GM23248 (cell line): ENCODE results near the gene THSD7A. TPM values are rescaled to one million over a fixed set of nuclear protein-coding genes. Genes with fewer than 3 reads are reported as not detected.

ENCODE experiments used
- DNase-seq: peaks from one replicate; pipeline ENCODE4 v3.0.0-alpha.2; 2015
- H2AFZ ChIP-seq: fragments of 200-600 bp; sonication (generic); 2 replicates; pipeline ENCODE4 v1.6.1; 2016; ENCODE audit warnings: antibody characterized with exemption
- H3F3A ChIP-seq: fragments of 200-600 bp; sonication (generic); 2 replicates; pipeline ENCODE4 v1.6.1; 2016; ENCODE audit warnings: mild to moderate bottlenecking, antibody characterized with exemption, mixed run types; ENCODE audit not compliant: insufficient read depth
- H3K27ac ChIP-seq: fragments of 200-600 bp; sonication (generic); 2 replicates; pipeline ENCODE4 v1.5.1; 2016; ENCODE audit warnings: mild to moderate bottlenecking
- H3K27me3 ChIP-seq: fragments of 200-600 bp; sonication (generic); replicated peaks from 2 replicates; pipeline ENCODE4 v1.6.1; 2016; ENCODE audit warnings: mild to moderate bottlenecking; ENCODE audit not compliant: insufficient read depth
- H3K36me3 ChIP-seq: fragments of 200-600 bp; sonication (generic); 2 replicates; pipeline ENCODE4 v1.6.1; 2016; ENCODE audit warnings: low read depth, mild to moderate bottlenecking
- H3K4me1 ChIP-seq: fragments of 200-600 bp; sonication (generic); 2 replicates; pipeline ENCODE4 v1.6.1; 2016; ENCODE audit warnings: mild to moderate bottlenecking; ENCODE audit not compliant: insufficient read depth
- H3K4me2 ChIP-seq: fragments of 200-600 bp; sonication (generic); one replicate; pipeline ENCODE4 v1.6.1; 2016; ENCODE audit warnings: mild to moderate bottlenecking; ENCODE audit not compliant: unreplicated experiment
- H3K4me3 ChIP-seq: fragments of 200-600 bp; sonication (generic); 2 replicates; pipeline ENCODE4 v1.5.1; 2016; ENCODE audit warnings: mild to moderate bottlenecking
- H3K79me2 ChIP-seq: fragments of 200-600 bp; sonication (generic); 2 replicates; pipeline ENCODE4 v1.6.1; 2016; ENCODE audit warnings: mild to moderate bottlenecking; ENCODE audit not compliant: insufficient read depth
- H3K9ac ChIP-seq: fragments of 200-600 bp; sonication (generic); 2 replicates; pipeline ENCODE4 v1.6.1; 2016; ENCODE audit warnings: mild to moderate bottlenecking
- H3K9me2 ChIP-seq: fragments of 200-600 bp; sonication (generic); 2 replicates; pipeline ENCODE4 v1.6.1; 2016; ENCODE audit warnings: mixed run types, mild to moderate bottlenecking, moderate library complexity; ENCODE audit not compliant: insufficient read depth
- H3K9me3 ChIP-seq: fragments of 200-600 bp; sonication (generic); one replicate; pipeline ENCODE4 v1.6.1; 2017; ENCODE audit warnings: low read depth
- H4K20me1 ChIP-seq: fragments of 200-600 bp; sonication (generic); 2 replicates; pipeline ENCODE4 v1.6.0; 2016; ENCODE audit not compliant: insufficient read depth
- EZH2 ChIP-seq: fragments of 200-600 bp; sonication (generic); IDR thresholded peaks from 2 replicates; pipeline ENCODE4 v1.6.1; 2018; ENCODE audit warnings: antibody characterized with exemption, mild to moderate bottlenecking; ENCODE audit not compliant: insufficient read depth, poor library complexity, severe bottlenecking
- EZH2phosphoT487 ChIP-seq: fragments of 200-600 bp; sonication (generic); IDR thresholded peaks from 2 replicates; pipeline ENCODE4 v1.6.1; 2018; ENCODE audit warnings: antibody characterized with exemption, moderate library complexity, mild to moderate bottlenecking, low read depth; ENCODE audit not compliant: insufficient read depth
- whole genome bisulfite sequencing, 2 experiments: methylation state at CpG; one replicate each; pipeline ENCODE4 v1.1.6; 2015 to 2017; ENCODE audit warnings: low lambda C conversion rate in 2 of 2, low coverage in 1 of 2; ENCODE audit errors: missing lambda C conversion rate in 2 of 2; 5-methylcytosine and 5-hydroxymethylcytosine counted together
- in situ Hi-C: fragments of 300-500 bp; cut with MboI; formaldehyde crosslinking; loops from 2 replicates; pipeline ENCODE4 v1.15.0; 2020
- polyA plus RNA-seq: library from polyadenylated mRNA; unstranded; fragments of >200 nt; fragmentation: Nextera tagmentation; extraction: Ambion mirVana; gene quantifications from 2 replicates; pipeline ENCODE4 v1.2.1, GENCODE V29; 2016
- total RNA-seq: library from RNA; depleted of rRNA; stranded (reverse); fragments of >200 nt; shearing (Covaris generic); gene quantifications from 2 replicates; pipeline ENCODE4 v1.2.3, GENCODE V29; 2014

The THSD7A gene
- total and polyA plus RNA-seq, 2 experiments from 2014 or later: not detected

DNA sequence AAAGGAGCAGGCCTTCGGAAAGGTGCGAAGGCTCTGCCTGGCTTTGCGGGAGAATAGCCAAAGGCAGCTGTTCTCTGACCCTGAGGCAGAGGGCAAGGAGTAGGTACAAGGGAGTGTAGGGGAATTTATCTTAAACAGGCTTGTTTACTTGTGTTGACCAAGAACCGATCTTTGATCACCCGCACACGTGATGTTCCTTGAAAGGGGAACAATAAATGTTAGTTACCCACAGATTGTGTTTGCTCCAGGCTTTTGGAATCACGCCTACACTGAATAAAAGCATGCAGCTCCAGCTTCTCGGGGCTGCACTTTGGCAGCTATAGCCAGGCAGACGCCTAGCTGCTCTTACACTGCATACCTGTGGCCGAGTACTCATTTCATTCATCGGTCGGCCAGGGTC is 437.6 kb downstream of the THSD7A start:
- H3K4me2 ChIP-seq: no peak overlapping the region
- H3K9ac ChIP-seq: no peak overlapping the region
- no peaks in the 10 kb centered on the region for H3K79me2 ChIP-seq
- DNase-seq: no peak
- 57 to 59% methylated on average over 12 of the region's 12 CpGs for WGBS, 2 experiments
- no peaks in the 10 kb centered on the region for H3K36me3 ChIP-seq
- no peak overlapping the region for H2AFZ ChIP-seq
- no peaks in the 10 kb centered on the region for H3K4me1 ChIP-seq
- H3K9me2 ChIP-seq: no peaks in the 10 kb centered on the region
- in situ Hi-C loops: no loop called here
- no peak overlapping the region for H3K4me3 ChIP-seq
- TF ChIP-seq EZH2phosphoT487 (no peak), EZH2 (no peak)
- H3K27ac ChIP-seq: no peak overlapping the region
- no peaks in the 10 kb centered on the region for H4K20me1 ChIP-seq
- H3F3A ChIP-seq: no peaks in the 10 kb centered on the region
- no peaks in the 10 kb centered on the region for H3K9me3 ChIP-seq
- no peaks in the 10 kb centered on the region for H3K27me3 ChIP-seq

DNA sequence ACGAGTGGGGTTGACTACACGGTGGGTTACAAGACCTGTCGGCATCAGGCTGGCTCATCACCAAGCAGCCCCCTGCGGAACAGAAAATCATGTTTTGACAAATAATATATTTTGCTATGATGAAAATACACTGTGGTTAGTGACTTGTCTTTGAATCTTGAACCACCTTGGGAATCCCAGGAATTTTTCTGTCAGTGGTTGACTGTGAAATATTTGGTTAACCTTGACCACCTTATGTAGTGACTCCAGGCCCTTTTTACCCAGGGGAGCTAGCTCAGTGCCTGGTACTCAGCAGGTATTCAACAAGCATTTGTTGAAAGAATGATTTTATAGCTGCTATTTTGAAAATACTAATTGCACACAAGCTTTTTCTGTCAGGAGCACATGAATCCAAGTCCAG is 452.4 kb downstream of the THSD7A start:
- 84 to 93% methylated on average over 4 of the region's 4 CpGs for WGBS, 2 experiments
- Histone ChIP-seq H4K20me1 (no peaks in the 10 kb centered on the region), H3K79me2 (no peaks in the 10 kb centered on the region), H3K36me3 (no peaks in the 10 kb centered on the region), H3K9ac (no peak overlapping the region), H3K4me1 (no peaks in the 10 kb centered on the region), H3K27ac (no peak overlapping the region), H3K9me3 (no peaks in the 10 kb centered on the region), H3K9me2 (no peaks in the 10 kb centered on the region), H3F3A (no peaks in the 10 kb centered on the region), H2AFZ (no peak overlapping the region), H3K4me3 (no peak overlapping the region), H3K4me2 (no peak overlapping the region), H3K27me3 (no peaks in the 10 kb centered on the region)
- in situ Hi-C loops: no loop called here
- TF ChIP-seq EZH2phosphoT487: no peak
- TF ChIP-seq EZH2: no peak
- DNase-seq: no peak

DNA sequence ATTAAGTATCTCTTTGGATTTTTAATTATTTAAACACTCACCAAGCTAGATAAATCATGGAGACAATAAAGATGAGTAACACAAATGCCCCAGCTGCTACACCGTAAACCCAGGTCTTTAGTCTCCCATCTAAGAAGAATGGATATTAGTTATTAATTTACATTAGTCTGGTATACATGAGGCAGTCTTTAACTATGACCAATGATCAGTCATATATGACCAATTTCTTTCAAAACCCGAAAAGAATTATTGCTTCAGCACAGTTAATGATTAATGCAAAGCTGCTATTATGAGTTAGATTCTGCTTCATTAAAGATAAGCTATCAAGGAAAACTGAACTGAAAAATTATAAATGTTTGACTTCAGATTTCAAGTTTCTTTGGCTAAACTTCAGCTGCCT is 455.5 kb downstream of the THSD7A start:
- no peak for DNase-seq
- Histone ChIP-seq H4K20me1 (no peaks in the 10 kb centered on the region), H2AFZ (no peak overlapping the region), H3K4me1 (no peaks in the 10 kb centered on the region), H3K27ac (no peak overlapping the region), H3K4me3 (no peak overlapping the region), H3K9me2 (no peaks in the 10 kb centered on the region), H3K79me2 (no peaks in the 10 kb centered on the region), H3K4me2 (no peak overlapping the region), H3K9me3 (no peaks in the 10 kb centered on the region), H3K36me3 (no peaks in the 10 kb centered on the region), H3K9ac (no peak overlapping the region), H3F3A (no peaks in the 10 kb centered on the region), H3K27me3 (no peaks in the 10 kb centered on the region)
- in situ Hi-C loops: no loop called here
- TF ChIP-seq EZH2 (no peak), EZH2phosphoT487 (no peak)
- 86 to 88% methylated on average over 2 of the region's 2 CpGs for WGBS, 2 experiments

DNA sequence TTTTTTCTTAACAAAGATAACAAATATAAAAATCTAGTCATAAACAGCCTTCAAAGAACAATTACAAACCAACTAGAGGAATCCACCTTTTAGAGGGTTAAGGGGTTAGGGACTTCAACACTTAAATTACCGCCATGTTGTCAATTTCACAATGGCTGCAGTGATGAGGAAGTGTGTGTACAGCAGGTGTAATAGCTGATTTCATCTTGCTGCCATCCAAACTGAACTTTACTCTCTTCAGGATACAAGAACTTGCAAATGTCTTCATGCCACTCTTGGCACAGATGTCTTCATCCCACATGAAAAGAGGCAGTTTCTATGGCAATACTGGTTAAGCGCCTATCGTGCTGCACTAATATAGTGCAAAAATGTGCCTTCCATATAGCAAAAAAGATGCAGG is 457.4 kb downstream of the THSD7A start:
- DNase-seq: no peak
- Histone ChIP-seq H3K27ac (no peak overlapping the region), H3K36me3 (no peaks in the 10 kb centered on the region), H3K79me2 (no peaks in the 10 kb centered on the region), H3F3A (no peaks in the 10 kb centered on the region), H4K20me1 (no peaks in the 10 kb centered on the region), H3K9me3 (no peaks in the 10 kb centered on the region), H3K9ac (no peak overlapping the region), H3K4me3 (no peak overlapping the region), H3K27me3 (no peaks in the 10 kb centered on the region), H3K9me2 (no peaks in the 10 kb centered on the region), H3K4me2 (no peak overlapping the region), H3K4me1 (no peaks in the 10 kb centered on the region), H2AFZ (no peak overlapping the region)
- TF ChIP-seq EZH2 (no peak), EZH2phosphoT487 (no peak)
- in situ Hi-C loops: no loop called here
- WGBS, 2 experiments: 76 to 89% methylated on average over 3 of the region's 3 CpGs

DNA sequence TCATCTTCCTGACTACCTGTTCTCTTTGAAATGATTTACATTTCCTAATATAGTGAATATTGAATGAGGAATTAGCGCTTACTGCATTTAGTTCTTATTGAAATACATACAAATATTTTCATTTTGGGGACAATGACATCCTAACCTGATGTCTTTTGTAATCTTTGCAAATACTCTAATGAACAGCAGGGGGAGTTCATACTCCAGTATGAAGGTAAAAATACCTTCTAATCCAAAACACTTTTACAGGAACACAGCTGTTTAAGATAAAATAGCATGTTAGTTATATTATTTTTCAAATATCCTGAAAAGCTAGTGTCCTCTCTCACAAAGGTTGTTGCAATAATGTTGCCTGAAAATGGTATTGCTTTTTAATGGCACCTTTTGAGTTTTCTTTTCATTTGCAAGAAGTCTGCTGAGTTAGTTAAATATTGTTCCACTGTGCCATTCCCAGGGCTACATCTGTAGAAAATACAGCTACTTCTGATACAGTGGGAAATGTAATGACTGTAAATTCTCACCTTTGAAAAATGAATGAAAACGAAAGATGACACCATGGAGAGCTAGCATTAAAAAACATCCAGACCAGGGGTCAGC is 458.4 kb downstream of the THSD7A start:
- DNase-seq: peak; percentile 37
- Histone ChIP-seq H3K4me1 (no peaks in the 10 kb centered on the region), H3K36me3 (no peaks in the 10 kb centered on the region), H3F3A (no peaks in the 10 kb centered on the region), H3K79me2 (no peaks in the 10 kb centered on the region), H4K20me1 (no peaks in the 10 kb centered on the region), H3K9me3 (no peaks in the 10 kb centered on the region), H3K4me3 (no peak overlapping the region), H3K9me2 (no peaks in the 10 kb centered on the region), H3K27ac (no peak overlapping the region), H3K4me2 (no peak overlapping the region), H3K9ac (no peak overlapping the region), H2AFZ (no peak overlapping the region), H3K27me3 (no peaks in the 10 kb centered on the region)
- WGBS, 2 experiments: 31 to 44% methylated on average over 2 of the region's 2 CpGs
- TF ChIP-seq EZH2phosphoT487: no peak
- no peak for TF ChIP-seq EZH2
- in situ Hi-C loops: no loop called here
